ENCODE measurements around the gene OIP5. TPM values are rescaled to one million over a fixed set of nuclear protein-coding genes. Genes with fewer than 3 reads are reported as not detected.

Gene OIP5
- polyA plus RNA-seq, 1 donor (not counting 4 experiments of a cell fraction or from before 2014, with no cell fraction given), result 9.8 TPM

DNA sequence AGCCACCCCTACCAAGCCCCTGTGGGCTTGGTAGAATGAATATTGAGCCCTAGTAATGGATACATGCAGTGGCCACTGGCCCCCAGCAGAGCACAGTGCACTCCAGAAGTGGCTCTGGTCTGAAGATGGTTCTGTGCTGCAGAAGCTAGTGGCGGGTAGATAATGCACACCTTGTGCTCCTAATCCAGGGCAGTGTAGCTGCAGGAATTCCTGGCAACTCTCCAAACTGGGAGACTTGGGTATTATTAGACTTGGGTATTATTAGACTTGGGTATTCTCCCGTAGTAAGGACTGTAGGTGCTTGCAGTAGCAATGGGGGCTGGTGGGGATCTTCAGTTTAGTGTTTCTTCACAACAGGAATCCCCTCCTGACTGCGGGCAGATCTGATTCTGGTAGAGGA is 35.0 kb upstream of the OIP5 start:
- Histone ChIP-seq H3K9me1 (ENCODE audit: control insufficient read depth, extremely low read depth, insufficient read depth, low read length) (no peaks in the 10 kb centered on the region), H4K20me1 (ENCODE audit: control insufficient read depth, extremely low read depth, insufficient read depth, low read length) (no peaks in the 10 kb centered on the region), H3K9me3 (ENCODE audit: control insufficient read depth, low read depth, low read length) (no peaks in the 10 kb centered on the region), H3K36me3 (ENCODE audit: control insufficient read depth in 2 of 2, extremely low read depth in 1 of 2, insufficient read depth in 2 of 2, low read length in 2 of 2) (peaks cover 2 to 5% of the 10 kb centered on the region in 2 experiments), H3K27me3 (ENCODE audit: control insufficient read depth, extremely low read depth, insufficient read depth, low read length) (no peaks in the 10 kb centered on the region), H3K4me2 (ENCODE audit: control insufficient read depth, extremely low read depth, insufficient read depth, low read depth, low read length) (no peak overlapping the region), H3K4me1 (ENCODE audit: control insufficient read depth, extremely low read depth, insufficient read depth, low read length) (no peaks in the 10 kb centered on the region), H2AFZ (ENCODE audit: control insufficient read depth, low read length) (no peak overlapping the region), H3K4me3 (ENCODE audit: control insufficient read depth in 2 of 3, extremely low read depth in 1 of 3, insufficient read depth in 2 of 3, low read depth in 1 of 3, low read length in 3 of 3) (no peak overlapping the region), H3K27ac (ENCODE audit: control insufficient read depth, insufficient read depth, low read length) (no peak overlapping the region), H3K79me2 (ENCODE audit: control insufficient read depth, insufficient read depth, low read length) (no peaks in the 10 kb centered on the region), H3K9ac (ENCODE audit: control insufficient read depth, extremely low read depth, insufficient read depth, low read length) (no peak overlapping the region)
- FAIRE-seq, result no peak
- no peak for DNase-seq (ENCODE audit: low read depth, low spot score)
- dilution Hi-C loops (cut with MboI; ENCODE audit: extremely low pct_ligation_motif_present, low sequenced_read_pairs), result no loop called here
- TF ChIP-seq EZH2 (IDR thresholded peaks at IDR 0.05; ENCODE audit: low read length), result no peak
- TF ChIP-seq, protein P1, sequence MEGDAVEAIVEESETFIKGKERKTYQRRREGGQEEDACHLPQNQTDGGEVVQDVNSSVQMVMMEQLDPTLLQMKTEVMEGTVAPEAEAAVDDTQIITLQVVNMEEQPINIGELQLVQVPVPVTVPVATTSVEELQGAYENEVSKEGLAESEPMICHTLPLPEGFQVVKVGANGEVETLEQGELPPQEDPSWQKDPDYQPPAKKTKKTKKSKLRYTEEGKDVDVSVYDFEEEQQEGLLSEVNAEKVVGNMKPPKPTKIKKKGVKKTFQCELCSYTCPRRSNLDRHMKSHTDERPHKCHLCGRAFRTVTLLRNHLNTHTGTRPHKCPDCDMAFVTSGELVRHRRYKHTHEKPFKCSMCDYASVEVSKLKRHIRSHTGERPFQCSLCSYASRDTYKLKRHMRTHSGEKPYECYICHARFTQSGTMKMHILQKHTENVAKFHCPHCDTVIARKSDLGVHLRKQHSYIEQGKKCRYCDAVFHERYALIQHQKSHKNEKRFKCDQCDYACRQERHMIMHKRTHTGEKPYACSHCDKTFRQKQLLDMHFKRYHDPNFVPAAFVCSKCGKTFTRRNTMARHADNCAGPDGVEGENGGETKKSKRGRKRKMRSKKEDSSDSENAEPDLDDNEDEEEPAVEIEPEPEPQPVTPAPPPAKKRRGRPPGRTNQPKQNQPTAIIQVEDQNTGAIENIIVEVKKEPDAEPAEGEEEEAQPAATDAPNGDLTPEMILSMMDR (optimal IDR thresholded peaks at IDR 0.05 in 1 of 3, IDR thresholded peaks at IDR 0.05 in 1 of 3, conservative IDR thresholded peaks at IDR 0.05 in 1 of 3; ENCODE audit: extremely low read depth in 1 of 3, insufficient read depth in 2 of 3, low read length in 3 of 3), result no peak

DNA sequence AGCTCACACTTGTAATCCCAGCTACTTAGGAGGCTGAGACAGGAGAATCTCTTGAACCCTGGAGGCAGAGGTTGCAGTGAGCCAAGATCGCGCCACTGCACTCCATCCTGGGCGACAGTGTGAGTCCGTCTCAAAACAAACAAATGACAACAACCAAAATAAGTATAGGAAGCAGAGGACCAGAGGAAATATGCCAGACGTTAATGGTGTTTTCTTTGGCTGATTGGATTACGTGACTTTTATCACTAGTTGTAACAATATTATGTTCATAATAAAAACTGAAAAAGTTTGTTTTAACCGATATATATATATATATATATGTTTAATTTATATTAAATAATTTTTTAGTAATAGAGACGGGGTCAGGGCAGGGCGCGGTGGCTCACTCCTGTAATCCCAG is 22.0 kb upstream of the OIP5 start:
- Histone ChIP-seq H3K27me3 (ENCODE audit: control insufficient read depth, extremely low read depth, insufficient read depth, low read length) (no peaks in the 10 kb centered on the region), H2AFZ (ENCODE audit: control insufficient read depth, low read length) (no peak overlapping the region), H3K4me1 (ENCODE audit: control insufficient read depth, extremely low read depth, insufficient read depth, low read length) (no peaks in the 10 kb centered on the region), H3K4me2 (ENCODE audit: control insufficient read depth, extremely low read depth, insufficient read depth, low read depth, low read length) (no peak overlapping the region), H3K9me3 (ENCODE audit: control insufficient read depth, low read depth, low read length) (no peaks in the 10 kb centered on the region), H3K79me2 (ENCODE audit: control insufficient read depth, insufficient read depth, low read length) (no peaks in the 10 kb centered on the region), H4K20me1 (ENCODE audit: control insufficient read depth, extremely low read depth, insufficient read depth, low read length) (no peaks in the 10 kb centered on the region), H3K9ac (ENCODE audit: control insufficient read depth, extremely low read depth, insufficient read depth, low read length) (no peak overlapping the region), H3K9me1 (ENCODE audit: control insufficient read depth, extremely low read depth, insufficient read depth, low read length) (no peaks in the 10 kb centered on the region), H3K27ac (ENCODE audit: control insufficient read depth, insufficient read depth, low read length) (no peak overlapping the region), H3K36me3 (ENCODE audit: control insufficient read depth in 2 of 2, extremely low read depth in 1 of 2, insufficient read depth in 2 of 2, low read length in 2 of 2) (peaks cover 0 to 12% of the 10 kb centered on the region in 2 experiments), H3K4me3 (ENCODE audit: control insufficient read depth in 2 of 3, extremely low read depth in 1 of 3, insufficient read depth in 2 of 3, low read depth in 1 of 3, low read length in 3 of 3) (no peak overlapping the region)
- DNase-seq (ENCODE audit: low read depth, low spot score) (no peak), FAIRE-seq (no peak)
- dilution Hi-C loops (cut with MboI; ENCODE audit: extremely low pct_ligation_motif_present, low sequenced_read_pairs), result no loop called here
- no peak for TF ChIP-seq EZH2 (IDR thresholded peaks at IDR 0.05; ENCODE audit: low read length)
- TF ChIP-seq, protein P1 (optimal IDR thresholded peaks at IDR 0.05 in 1 of 3, IDR thresholded peaks at IDR 0.05 in 1 of 3, conservative IDR thresholded peaks at IDR 0.05 in 1 of 3; ENCODE audit: extremely low read depth in 1 of 3, insufficient read depth in 2 of 3, low read length in 3 of 3), result no peak

Data from keratinocyte (primary cell).